CD4-positive, alpha-beta T cell treated with Interleukin-4 for 4 hours (primary cell): ENCODE results near the gene FTCD.
A peak's percentile ranks its signal among the peaks of the same experiment; 100 is the strongest.
"Not testable (repeated sequence)": the region's sequence is repeated elsewhere in the genome, so short reads cannot be mapped to it uniquely, and the experiment has no call there.

Experiments
- DNase-seq: peaks from one replicate; pipeline ENCODE4 v3.0.0-alpha.2; 2020

The FTCD gene

DNA sequence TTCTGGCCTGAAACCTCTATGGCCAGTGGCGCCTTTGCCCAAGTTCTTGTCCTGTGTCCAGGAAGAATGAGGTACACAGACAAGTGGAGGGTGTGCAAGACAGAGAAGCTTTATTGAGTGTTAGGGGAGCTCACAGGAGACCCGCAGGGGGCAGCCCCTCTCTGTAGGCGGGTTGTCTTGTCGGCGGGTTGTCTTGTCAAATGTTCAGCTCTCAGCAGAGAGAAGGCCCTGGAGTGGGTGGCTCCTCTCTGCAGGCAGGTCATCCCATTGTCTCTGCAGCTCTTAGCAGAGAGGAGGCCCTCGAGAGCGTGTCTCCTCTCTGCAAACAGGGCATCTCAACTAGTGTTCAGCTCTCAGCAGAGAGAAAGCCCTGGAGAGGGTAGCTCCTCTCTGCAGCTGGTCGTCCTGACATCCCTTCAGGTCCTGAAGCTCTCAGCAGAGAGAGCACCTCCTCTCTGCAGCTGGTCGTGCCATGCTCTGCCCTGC lies 46.5 kb downstream of the FTCD start:
- no peak for DNase-seq

DNA sequence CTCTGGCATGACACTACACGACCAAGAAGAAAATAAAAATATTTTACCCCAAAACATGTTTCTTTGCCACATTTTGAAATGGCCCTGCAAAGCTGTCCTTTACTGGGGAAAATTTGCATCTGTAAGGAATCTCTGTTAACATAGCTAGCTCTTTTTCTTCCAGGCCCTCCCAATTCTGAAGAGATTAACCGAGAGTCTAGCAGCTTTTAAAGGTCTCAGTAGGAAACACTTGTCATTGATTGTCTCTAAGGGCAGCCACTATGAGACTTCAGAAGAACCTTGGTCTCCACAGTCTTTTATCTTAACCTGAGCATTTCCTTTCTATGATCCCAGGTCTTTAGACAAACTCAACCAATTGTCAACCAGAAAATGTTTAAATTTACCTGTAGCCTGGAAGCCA lies 48.0 kb downstream of the FTCD start:
- not testable (repeated sequence) for DNase-seq

DNA sequence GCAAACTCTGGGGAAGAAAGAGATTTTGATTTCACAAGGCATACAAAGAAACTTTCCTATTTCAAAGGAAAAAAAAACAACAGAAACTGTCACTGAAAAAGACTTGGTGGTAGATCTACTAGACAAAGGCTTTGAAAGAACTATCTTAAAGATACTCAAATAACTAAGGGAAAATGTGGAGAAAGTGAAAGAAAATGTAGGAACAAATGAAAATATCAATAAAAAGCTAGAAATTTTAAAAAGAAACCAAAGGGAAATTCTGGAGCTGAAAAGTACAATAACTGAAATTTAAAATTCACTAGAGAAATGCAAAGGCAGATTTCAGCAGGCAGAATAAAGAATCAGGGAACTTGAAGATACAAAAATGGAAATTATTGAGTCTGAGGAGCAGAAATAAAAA lies 51.3 kb downstream of the FTCD start:
- no peak for DNase-seq

DNA sequence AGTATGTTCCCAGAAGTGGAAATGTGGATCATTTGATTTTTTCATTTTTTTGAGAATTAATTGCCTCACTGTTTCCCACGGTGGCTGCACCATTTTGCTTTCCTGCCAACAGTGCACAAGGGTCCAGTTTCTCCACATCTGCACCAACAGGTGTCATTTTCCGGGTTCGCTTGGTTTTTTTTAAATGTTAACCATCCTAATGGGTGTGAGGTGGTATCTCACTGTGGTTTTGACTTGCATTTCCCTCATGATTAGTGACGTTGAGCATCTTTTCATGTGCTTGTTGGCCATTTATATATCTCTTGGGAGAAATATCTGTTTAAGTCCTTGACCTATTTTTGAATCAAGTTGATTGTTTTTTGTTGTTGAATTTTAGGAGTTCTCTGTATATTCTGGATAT lies 54.5 kb downstream of the FTCD start:
- DNase-seq = no peak

DNA sequence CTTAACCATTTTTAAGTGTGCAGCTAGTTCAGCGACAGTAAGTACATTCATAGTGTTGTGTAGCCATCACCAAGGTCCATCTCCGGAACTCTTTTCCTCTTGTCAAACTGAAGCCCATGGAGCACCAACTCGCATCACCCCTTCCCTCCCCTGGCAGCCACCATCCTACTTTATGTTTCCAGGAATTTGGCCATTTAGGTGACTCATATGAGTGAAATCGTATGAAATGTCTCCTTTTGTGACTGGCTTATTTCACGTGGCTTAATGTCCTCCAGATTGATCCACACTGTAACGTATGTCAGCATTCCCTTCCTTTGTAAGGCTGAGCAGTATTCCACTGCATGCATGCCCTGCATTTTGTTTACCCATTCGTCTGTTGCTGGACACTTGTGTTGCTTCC lies 55.0 kb downstream of the FTCD start:
- no peak for DNase-seq

DNA sequence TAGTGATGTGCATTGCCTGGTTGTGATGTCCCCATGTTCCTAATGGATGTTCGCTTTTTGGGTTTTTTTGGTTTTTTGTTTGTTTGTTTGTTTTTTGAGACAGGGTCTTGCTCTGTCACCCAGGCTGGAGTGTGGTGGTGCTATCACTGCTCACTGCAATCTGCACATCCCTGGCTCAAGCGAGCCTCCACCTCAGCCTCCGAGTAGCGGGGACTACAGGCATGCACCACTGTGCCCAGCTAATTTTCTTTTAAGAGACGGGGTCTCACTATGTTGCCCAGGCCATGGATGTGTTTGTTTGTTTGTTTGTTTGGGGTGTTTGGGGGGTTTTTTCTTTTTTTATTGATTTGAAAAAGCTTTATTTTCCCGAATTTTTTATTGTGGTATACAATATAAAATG lies 55.4 kb downstream of the FTCD start:
- DNase-seq = no peak

DNA sequence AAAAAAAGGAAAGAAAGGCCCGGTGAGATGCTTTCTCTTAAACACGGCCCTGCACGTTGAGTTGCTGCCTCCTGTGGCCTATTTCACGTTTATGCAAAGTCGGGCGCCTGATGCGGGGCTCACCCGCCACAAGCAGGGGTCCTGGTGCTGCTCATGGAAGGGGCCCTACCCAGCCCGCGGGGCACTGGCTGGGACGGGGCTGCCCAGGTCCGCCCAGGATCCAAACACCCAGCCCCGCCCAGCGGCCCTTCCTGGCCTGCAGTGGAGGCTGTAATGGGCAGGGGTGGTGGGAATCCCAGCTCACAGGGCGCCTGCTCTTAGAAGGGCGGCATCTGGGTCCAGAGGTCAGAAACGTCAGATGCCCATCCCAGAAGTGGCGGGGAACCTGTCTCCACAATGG lies 55.9 kb downstream of the FTCD start:
- no peak for DNase-seq

DNA sequence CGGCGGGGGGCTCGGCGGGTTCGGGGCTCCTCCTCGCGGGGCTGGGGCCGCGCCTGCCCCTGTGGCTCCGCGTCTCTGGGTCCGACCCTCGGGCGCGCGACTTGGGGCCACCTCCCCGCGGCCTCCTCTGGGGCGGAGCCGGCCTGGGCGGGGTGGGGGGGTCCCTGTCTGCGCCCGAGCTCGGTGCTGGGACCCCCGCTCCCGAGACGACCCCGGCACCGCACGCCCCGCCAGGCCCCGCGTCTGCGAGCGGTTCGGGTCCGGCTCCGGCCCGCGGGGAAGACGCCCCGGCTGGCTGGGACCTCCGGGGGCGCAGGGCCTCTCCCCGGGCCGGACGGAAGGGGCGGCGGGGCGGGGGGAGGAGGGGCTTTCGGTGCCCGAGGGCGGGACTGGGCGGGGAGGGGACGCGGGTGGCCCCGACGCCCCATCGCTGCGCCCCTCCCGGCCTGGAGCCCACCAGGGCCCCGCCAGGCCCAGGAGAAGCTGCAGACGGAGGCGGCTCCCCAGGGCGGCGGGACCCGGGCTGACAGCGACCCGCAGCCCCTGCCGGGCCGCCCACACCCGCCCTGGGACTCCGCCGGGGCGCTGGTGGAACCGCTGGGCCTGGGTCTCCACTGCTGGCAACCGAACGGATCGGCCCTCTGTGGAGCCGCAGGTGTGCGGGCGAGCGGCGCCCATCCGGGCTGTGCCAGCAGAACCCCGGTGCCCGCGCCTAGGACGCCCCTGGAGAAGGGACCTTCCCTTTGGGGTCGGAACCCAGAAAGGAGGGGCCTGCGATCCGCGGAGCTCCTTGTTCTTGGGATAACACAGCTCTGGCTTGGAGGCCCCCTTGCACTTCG lies 56.9 kb downstream of the FTCD start:
- no peak for DNase-seq

DNA sequence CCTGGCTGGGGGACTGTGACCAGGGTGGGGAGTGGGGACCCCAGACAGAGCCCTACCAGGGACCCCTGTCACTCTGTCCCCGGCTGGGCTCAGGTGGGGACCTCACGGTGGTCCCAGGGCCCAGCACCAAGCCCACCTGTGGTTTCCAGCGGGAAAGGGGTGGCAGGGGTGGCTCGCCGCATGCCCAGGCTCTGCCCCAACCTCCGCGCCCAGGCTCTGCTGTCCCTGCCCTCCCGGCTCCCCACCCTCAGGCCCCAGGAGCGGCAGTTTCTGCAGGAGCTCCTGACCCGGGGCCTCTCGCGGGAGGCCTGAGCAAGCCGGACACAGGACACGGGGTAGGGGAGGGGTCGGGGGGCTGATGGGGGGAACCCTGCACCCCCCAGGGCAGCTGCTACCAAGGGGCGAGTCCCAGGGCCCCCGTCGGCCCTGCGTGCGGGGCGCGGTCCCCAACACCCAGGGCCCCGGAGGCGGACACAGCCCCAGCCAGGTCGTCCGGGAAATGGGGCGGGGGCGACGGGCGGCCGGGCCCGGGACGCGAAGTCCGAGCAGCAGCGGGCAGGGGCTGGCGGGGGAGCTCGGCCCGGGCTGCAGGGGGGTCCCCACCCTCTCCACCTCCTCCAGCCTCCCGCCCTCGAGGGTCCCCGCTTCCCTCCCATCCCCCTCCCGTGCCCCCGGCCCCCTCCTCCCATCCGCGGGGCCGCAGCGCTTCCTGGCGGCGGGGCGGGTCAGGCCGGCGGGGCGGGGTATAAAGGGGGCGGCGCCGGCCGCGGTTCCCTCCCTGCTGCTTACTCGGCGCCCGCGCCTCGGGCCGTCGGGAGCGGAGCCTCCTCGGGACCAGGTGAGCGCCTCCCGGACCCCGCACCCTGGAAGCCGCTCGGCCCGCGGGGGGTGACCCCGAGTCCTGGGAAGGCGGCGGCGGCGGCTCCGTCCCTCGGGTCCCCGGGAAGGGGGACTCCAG lies 57.8 kb downstream of the FTCD start, which contains the start of gene COL6A2:
Gene COL6A2, plus strand, starts transcription at position 777 of the 958 bp plus-strand sequence.
- peak; percentile 5 for DNase-seq

DNA sequence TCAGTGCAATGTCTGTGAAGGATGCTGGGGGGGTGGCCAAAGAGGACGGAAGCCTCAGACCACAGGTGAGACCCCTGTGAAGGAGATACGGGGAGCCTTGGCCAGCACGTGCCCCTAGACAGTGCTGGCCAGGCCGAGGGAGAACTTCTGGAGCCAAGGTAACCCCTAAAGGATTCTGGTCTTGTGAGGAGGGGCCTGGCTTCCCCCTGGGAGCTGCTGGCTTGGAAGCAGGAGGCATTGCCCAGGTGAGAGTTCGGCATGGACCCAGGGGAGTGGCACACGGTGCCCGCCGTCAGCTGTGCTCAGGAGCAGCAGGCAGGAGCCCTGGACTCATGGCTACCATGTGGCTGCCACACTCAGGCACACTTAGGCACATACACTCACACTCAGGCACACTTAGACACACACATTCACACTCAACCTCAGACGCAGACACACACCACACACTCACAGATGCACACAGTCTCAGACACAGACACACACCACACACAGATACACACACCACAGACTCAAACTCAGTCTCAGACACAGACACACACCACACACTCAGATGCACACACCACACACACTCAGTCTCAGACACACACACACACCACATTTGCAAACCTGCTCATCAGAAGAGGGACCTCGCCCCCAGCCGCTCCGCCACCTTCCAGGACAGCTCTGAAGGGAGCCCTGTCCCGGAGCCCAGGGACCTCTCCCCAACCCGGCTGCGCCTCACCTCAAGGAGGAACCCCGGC lies 58.6 kb downstream of the FTCD start:
- DNase-seq = no peak

DNA sequence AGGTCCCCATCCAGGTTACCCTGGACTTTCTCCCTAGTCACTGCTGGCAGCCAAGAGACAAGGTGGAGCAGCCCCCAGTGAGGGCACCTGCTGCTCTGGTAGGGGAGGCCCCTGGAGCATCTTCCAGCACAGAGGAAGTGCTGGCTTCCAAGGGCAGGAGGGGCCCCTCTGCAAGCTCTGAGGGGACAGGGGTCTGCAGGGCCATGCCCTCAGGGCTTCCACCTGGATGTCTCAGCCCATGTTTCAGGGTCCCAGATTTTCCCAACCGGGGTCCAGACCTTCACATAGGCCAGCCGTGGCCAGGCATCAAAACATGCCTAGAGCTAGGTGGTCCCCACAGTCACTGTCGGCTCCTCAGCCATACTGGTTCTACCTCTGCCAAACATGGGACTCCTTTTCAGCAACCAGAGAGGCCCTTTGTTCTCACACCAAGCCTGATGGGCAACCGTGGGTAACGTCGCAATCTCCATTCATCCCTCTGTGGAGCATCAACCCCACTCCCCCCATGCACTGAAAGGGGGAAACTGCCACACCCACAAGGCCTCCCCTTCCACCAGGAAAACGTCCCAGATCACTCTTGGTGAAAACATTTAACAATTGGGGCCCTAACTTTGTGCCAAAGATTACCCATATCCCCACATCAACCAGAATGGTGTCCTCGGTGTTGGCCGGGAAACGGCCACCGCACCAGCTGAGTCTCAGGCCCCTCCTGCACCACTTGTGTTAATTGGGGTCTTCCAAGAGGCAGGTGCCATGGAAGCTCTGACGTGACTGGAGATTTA lies 59.4 kb downstream of the FTCD start:
- DNase-seq = no peak

DNA sequence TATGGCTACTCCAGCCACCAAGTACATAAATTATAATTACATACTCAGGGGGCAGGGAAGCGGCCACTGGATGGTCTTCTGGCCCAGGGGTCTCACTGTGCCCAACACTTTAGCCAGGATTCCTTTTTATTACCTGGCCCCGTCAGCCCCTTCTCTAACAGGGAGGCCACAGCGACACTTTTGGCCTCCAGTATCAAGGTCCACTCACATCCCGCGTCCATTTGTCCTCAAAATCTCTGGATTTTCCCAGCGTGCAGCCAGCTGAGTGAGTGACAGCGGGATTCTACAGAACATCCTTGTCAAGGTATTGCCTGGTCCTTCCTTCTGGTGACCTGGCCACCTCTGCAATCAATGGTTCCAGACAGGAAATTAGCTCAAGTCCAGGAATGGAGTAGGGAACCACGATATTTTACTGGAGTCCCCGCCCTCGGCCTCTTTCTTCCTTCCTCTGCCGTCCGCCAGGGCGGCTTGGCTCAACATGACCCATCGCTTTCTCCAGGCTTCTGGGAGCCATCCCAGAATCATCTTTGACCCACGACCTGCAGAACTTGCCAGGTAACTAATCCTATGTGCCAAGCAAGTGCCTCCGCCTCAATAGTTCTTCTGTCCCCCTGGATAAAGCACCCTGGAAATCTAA lies 60.2 kb downstream of the FTCD start:
- DNase-seq = no peak

DNA sequence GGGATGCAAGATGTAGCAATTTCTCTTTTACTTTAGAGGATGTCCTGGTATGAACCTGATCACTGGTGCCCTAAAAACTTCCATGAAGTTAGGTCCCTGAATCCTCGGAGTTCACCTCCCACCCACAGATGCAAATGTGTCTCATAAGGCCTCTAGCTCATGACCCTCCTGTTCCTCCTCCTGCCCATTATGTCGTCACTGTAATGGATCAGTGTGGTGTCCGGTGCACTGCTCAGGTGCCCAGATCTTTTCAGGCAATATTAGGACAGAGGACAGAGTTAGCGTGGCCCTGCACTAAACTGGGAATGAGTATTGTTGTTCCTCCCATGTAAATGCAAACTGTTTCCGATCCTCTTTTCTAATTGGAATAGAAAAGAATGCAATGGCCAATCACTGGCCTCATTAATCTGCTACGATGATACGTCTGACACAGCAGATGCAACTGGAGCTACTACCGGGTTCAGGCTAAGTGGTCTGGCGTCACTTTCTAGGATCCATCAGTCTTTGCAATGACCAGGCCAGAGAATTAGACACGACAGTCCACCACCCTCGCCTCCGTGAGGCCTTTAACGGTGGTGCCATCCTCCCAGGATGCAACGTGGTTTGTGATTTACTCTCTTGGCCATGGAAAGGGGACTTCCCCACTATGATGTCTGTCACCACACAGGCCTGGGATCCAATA lies 60.8 kb downstream of the FTCD start:
- DNase-seq = no peak

DNA sequence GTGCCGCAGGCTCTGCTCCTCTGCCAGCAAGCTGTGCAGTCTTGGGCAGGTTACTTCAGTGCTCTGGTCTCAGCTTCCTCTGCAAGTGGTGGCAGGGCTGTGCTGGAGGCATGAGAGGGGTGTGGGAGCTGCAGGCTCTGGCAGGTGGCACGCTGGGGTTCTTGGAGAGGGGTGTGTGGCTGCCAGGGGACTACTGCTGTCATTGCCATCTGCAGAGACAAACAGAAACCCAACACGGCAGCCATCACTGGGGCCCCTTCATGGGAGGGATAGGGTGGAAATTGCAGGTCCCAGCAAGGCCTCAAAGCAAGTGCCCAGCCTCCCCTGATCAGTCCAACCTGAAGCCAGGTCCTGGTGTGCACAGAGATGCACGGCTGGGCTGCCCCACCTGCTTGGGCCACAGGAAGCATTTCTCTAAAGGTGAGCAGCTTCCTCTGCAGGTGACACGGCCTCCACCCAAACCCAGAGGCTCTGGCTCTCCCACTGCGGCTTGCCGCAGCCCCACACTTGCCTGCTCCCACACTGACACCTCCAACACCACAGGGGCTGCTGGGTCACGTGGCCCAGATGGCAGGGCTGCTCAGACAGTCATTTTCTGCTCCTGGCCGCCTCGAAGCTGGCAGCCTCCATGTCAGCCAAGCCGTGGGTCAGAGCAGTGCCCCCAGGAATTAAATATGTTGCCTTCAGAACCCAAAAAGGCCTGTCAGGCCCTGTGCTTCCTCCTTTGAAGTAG lies 61.5 kb downstream of the FTCD start:
- peak; percentile 30 for DNase-seq

DNA sequence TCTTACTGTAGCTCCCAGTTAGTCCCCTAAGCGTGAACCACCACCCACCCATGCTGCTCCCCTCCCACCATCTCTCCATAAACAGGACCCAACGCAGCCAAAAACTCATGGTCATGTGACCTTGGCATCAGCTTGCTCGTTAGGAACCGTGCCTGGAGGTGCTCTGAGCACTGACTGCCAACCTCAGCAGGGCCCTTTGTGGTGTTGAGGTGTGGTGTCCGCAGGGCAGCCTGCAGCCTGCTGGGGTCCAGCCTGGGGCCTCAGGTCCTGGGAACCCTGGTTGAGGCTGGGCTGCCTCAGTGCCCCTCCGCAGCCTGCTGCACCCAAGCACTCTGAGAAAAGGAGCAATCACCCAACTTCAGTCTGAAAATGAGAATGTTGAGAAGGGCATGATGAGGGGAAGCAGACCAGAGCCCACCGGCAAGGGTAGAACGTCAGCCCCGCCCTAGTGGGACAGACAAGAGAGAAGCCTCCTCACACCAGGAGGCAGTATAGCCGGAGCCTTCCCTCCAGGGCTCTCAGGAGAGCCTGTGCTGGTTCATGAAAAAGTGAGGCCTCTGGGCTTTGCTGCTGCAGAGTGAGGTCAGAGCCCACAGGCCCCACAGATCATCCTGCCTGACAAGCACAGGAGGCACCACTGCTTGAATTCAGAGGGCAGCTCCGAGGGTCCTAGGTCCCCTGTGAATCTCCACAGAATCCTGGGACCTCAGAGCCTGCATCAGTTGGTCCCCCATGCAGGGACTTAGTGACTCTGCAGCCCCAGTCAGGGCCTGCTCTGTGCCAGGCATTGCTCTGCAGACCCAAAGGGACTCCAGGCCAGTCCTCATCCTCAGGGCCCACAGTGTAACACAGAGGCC lies 62.3 kb downstream of the FTCD start:
- DNase-seq = no peak

DNA sequence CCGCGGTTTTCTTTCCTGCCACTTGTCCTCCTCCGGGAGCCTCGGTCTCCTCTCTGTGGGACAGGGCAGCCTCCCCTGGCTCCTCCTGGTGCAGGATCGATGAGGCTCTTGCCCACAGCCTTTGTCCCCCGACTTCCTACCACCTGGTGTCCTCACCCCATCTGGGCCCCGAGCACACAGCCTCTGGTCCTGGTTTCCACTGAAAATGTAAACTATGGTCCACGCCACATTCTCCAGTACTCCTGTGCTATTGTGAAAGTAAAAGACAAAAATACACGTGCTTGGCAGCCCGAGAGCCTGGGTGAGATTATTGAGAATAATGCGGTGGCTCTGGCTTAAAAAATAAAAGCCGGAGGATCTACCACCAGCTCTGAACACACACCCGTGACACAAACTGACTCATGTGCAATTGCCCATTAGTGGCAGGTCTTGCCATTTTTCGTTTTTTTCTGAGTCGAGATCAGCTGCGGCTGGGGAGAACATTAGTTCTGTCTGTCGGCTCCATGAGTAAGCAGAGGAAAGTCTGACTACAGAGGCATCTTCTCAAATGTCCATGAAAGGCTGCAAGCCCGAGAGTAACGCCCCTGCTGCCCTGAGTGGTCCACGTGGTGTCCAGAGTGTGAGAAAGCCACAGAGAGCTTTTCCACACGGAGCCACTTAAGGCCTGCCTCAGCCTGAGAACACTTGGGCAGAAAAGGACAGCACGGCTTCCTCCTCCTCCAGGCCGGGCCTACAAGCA lies 63.2 kb downstream of the FTCD start:
- DNase-seq = no peak

DNA sequence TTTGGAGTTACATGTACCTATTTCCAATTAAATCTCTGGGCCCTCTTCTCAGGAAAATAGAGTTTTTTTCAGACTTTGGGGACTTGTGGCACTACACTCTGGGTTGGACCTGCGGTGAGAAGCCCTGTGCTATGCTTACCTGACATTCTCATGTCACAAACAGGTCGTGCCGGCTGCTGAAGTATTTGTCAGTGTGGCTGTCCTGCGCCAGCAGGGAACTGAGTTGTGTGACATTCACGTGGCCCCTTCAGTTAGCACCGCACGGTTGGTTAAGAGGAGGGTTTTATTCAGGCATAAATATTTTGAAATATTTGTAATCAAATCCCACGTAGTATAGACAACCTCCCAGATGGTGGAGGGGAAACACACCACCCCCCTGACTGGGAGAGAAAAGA lies 63.8 kb downstream of the FTCD start:
- no peak for DNase-seq

DNA sequence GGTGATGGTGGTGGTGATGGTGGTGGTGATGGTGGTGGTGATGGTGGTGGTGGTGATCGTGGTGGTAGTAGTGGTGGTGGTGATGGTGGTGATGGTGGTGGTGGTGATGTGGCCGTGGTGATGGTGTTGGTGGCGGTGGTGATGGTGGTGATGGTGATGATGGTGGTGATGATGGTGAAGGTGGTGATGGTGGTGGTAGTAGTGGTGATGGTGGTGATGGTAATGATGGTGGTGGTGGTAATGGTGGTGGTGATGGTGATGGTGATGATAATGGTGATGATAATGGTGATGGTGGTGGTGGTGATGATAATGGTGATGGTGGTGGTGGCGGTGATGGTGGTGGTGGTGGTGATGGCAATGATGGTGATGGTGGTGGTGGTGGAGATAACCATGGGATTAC lies 64.3 kb downstream of the FTCD start:
- no peak for DNase-seq

DNA sequence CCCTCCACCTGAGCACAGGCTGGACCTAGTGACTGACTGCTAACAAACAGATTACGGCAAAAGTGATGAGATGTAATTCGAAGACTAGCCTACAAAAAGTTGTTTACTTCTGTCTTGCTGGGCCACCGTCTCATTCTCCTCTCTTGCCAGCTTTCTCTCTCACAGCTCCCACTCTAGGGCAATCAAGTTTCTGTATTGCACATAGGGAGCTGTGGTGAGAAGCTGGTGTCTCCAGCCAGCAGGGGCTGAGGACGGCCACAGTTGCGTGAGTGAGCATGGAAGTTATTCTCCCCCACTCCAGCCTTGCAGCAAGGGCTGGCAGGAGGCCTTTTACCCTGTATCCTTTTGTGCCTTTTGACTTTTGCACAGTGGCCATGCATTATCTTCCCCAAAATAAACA lies 66.1 kb downstream of the FTCD start:
- DNase-seq = no peak
